Upper lobe of left lung (tissue), 4 donors: ENCODE measurements around the gene VPS35L.

Experiments used
- CTCF ChIP-seq, 6 experiments: fragments of 450-650 bp in 4 of 6; fragments of 200-600 bp in 2 of 6; sonication (generic) in 2 of 6; IDR thresholded peaks; one replicate each; pipeline ENCODE4 v1.5.1; 2016 to 2019; ENCODE audit warnings: antibody characterized with exemption in 6 of 6
- EP300 ChIP-seq, 4 donors: sonication (generic); formaldehyde crosslinking; IDR thresholded peaks; one replicate each; pipeline ENCODE4 v1.5.1; 2017; ENCODE audit warnings: antibody characterized with exemption in 4 of 4, control low read depth in 2 of 4
- POLR2A ChIP-seq, 4 donors: fragments of 450-650 bp; IDR thresholded peaks; one replicate each; pipeline ENCODE4 v1.5.1; 2016 to 2017; ENCODE audit warnings: antibody characterized with exemption in 4 of 4, mild to moderate bottlenecking in 2 of 4

- TF ChIP-seq CTCF (IDR thresholded peaks at IDR 0.05) (no peak), POLR2A (IDR thresholded peaks at IDR 0.05) (no peak), EP300 (IDR thresholded peaks at IDR 0.05) (no peak)
Observed at GRCh38 chr16:19716183-19716582, 160.7 kb downstream of the VPS35L start.
